HG03571 (cell line): ENCODE measurements around the gene LPO.

ENCODE experiments used
- ATAC-seq: cut with Tn5 transposase; IDR thresholded peaks from one replicate; pipeline ENCODE4 v1.9.1; 2021; ENCODE audit not compliant: unreplicated experiment

Gene LPO

GRCh38 chr17:58315750-58316149 is 77.4 kb downstream of the LPO start:
- ATAC-seq = no peak

DNA sequence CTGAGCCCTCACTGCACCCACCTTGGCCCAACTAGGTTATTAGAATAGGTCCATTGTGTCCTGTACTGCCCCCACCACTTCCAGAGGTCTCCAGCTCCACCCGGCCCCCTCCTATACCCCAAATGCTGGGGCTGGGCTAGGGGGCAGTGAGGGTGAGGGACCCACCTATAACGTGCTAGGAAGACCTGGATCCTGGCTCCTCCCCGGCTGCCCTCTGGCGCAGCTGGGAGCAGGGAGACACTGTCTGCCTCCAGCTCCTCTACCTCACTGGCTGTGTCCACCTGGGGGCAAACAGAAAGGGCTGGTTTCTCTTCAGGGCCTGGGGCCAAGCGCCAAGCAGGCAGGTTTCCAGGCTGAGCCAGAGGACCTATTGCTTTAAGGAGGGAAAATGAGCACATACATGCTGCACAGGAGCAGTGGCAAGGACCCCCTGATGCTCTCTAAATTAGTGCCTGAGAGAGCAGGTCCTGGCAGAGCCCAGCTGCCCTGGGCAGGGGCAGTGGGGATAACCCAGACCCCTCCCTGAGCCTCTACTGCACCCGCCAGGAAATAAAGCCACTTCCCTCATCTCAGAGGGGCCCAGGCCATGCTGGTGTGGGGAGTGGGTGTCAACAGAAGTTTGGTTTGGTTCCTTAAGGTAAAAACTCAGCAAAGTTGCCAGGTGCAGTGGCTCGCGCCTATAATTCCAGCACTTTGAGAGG is 78.0 kb downstream of the LPO start:
- no peak for ATAC-seq

DNA sequence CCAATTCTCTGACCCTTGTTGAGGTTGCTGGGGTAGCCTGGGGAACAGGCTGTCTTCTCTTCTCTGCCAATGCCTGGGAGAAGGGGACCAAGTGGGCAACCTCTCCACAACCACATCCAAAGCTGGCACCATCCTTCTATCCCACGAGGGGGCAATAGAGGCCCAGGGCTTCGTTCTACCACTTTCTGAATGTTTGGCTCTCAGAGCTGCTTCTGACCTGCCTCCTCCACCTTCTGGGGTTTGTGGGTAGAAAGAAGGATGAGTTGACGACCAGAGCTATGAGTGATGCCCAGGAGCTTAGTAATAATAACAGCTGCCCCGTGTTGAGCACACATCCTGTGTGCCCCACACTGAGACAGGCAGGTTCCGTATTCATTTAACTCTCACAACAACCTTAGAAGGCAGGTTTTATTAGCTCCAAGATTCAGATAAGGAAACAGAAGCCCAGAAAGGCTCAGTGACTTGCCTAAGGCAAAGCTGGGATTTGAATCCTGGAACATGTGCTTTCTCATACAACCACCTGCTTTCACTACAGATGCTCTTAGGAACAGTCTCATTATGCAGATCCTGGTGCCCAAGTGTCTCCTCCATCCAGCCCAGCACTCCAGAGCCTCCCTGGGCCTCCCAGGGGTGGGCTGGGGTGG is 79.2 kb downstream of the LPO start:
- no peak for ATAC-seq

GRCh38 chr17:58318065-58318481 is 79.7 kb downstream of the LPO start:
- no peak for ATAC-seq
